ENCODE results near the gene IRAK2. TPM values are rescaled to one million over a fixed set of nuclear protein-coding genes. Genes with fewer than 3 reads are reported as not detected.

IRAK2 gene
- total RNA-seq, 4 donors from 2014 or later: 6.1 to 23.8 (median 7.6) TPM

GRCh38 chr3:10238345-10239183 is 73.8 kb downstream of the IRAK2 start:
- no peak for DNase-seq (ENCODE audit: low spot score)
- ATAC-seq (ENCODE audit: low FRiP score): no peak
- TF ChIP-seq, protein P1, sequence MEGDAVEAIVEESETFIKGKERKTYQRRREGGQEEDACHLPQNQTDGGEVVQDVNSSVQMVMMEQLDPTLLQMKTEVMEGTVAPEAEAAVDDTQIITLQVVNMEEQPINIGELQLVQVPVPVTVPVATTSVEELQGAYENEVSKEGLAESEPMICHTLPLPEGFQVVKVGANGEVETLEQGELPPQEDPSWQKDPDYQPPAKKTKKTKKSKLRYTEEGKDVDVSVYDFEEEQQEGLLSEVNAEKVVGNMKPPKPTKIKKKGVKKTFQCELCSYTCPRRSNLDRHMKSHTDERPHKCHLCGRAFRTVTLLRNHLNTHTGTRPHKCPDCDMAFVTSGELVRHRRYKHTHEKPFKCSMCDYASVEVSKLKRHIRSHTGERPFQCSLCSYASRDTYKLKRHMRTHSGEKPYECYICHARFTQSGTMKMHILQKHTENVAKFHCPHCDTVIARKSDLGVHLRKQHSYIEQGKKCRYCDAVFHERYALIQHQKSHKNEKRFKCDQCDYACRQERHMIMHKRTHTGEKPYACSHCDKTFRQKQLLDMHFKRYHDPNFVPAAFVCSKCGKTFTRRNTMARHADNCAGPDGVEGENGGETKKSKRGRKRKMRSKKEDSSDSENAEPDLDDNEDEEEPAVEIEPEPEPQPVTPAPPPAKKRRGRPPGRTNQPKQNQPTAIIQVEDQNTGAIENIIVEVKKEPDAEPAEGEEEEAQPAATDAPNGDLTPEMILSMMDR (IDR thresholded peaks at IDR 0.05): no peak

- DNase-seq (ENCODE audit: low spot score) (no peak), ATAC-seq (ENCODE audit: low FRiP score) (no peak)
- TF ChIP-seq, protein P1 (IDR thresholded peaks at IDR 0.05): no peak
These were observed 76.1 kb downstream of the IRAK2 start for GRCh38 chr3:10240799-10241198.

DNA sequence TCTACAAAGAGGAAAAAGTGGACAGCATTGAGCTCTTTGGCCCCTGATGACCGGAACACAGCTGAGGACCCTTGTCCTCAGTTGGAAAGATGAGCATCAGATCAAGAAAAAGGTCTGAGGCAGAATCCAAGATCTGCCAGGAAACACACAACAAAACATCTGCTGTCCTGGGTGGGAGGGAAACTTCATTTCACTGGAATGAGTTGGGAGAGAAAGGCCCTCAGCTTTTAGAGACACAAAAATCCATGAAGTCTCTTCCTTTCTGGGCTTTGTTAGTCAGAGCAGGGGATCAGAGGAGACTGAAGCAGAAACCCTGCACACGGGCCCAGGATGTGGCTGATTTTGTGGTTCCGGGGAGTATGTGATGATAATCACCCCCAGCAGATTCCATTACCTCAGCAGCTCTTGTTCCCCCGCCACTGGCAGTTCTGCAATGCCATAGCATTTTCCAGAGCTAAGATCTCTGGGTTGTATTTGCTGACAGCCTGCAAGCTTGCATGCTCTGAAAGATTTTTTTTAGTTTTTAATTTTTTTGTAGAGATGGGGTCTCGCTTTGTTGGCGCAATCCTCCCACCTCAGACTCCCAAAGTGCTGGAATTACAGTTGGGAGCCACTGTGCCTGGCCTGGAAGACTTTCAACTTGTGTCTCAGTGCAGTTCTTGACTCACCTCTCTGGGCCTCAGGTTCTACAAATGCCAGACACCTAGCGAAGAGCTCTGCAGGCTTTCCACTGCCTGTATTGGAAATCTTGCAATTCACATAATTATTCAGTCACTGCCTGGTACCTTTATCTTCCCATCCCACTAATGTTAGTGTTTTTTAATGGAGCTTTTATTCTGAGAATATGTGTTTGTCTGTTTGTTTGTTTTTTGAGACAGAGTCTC is 77.7 kb downstream of the IRAK2 start:
- TF ChIP-seq, protein P1 (IDR thresholded peaks at IDR 0.05): no peak
- no peak for ATAC-seq (ENCODE audit: low FRiP score)
- no peak for DNase-seq (ENCODE audit: low spot score)

- DNase-seq (ENCODE audit: low spot score): no peak
- ATAC-seq (ENCODE audit: low FRiP score): no peak
- TF ChIP-seq, protein P1 (IDR thresholded peaks at IDR 0.05): no peak
These were observed 79.3 kb downstream of the IRAK2 start for GRCh38 chr3:10244009-10244408.

- TF ChIP-seq, protein P1 (IDR thresholded peaks at IDR 0.05): no peak
- DNase-seq (ENCODE audit: low spot score): no peak
- ATAC-seq (ENCODE audit: low FRiP score): no peak
These were observed 80.5 kb downstream of the IRAK2 start for GRCh38 chr3:10245081-10245712.

- DNase-seq (ENCODE audit: low spot score): no peak
- TF ChIP-seq, protein P1 (IDR thresholded peaks at IDR 0.05): no peak
- no peak for ATAC-seq (ENCODE audit: low FRiP score)
These were observed 83.0 kb downstream of the IRAK2 start for GRCh38 chr3:10247679-10248183.

Measured in omental fat pad (tissue), 4 donors.